ENCODE results near the gene ORC5.
"Not testable (repeated sequence)": the region's sequence is repeated elsewhere in the genome, so short reads cannot be mapped to it uniquely, and the experiment has no call there.

GRCh38 chr7:104234990-104235389 lies 27.2 kb upstream of the ORC5 start:
- TF ChIP-seq POLR2A, CTCF (IDR thresholded peaks at IDR 0.05): not testable (repeated sequence)

Data from esophagus squamous epithelium (tissue), 4 donors.